ENCODE data around the gene PTX4.
"Not testable (repeated sequence)": the region's sequence is repeated elsewhere in the genome, so short reads cannot be mapped to it uniquely, and the experiment has no call there.

The PTX4 gene

DNA sequence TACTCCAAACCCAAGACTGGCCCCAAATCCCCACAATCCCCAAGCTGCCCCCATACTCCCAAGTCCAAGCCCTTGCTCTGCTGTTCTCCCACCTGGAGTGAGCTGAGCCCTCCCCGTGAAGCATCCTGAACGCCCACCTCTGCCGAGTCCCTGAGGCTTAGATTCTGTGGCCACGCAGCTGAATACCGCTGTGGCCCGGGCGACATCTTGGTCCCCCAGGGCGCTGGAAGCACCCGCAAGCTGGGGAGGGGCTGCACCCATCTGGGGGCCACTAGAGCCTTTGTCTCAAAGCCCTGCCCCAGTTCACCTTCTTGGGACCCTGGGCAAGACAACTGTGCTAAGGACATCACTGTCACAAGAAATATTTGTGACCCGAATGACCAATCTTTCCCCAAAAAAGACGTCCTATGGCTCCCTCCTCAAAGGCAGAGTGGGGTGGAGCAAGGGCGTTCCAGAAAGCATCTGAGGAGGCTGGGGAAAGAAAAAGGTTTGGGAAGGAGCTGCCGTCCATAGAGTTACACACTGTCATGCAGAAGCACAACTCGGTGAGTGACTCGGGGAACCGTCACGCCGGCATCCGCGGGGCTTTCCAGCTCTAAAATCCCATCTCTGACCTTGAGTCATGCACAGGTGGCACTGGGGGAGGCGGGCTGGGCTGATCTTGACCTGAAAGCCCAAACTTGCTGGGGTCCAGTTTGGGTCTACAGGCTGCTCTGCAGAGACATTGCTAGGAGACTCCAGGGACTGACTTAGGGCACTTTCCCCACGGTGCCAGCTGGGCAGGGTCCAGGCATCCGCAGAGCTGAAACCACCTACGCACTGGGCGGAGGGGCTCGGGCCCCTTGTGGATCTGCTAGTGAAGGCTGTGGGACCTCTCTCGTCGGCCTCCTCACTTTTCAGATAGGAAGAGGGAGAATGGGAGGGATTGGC is 6.6 kb downstream of the PTX4 start:
- no peak for DNase-seq (ENCODE audit: low spot score)

DNA sequence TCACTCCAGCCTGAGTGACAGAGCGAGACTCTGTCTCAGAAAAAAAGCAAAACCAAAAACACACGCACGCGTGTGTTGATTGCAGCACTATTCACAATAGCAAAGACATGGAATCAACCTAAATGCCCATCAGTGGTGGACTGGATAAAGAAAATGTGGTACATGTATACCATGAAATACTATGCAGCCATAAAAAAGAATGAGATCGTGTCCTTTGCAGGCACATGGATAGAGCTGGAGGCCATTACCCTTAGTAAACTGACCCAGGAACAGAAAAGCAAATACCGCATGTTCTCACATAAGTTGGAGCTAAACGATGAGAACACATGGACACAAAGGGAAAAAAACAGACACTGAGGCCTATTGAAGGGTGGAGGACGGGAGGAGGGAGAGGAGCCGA is 9.8 kb downstream of the PTX4 start:
- not testable (repeated sequence) for DNase-seq (ENCODE audit: low spot score)

DNA sequence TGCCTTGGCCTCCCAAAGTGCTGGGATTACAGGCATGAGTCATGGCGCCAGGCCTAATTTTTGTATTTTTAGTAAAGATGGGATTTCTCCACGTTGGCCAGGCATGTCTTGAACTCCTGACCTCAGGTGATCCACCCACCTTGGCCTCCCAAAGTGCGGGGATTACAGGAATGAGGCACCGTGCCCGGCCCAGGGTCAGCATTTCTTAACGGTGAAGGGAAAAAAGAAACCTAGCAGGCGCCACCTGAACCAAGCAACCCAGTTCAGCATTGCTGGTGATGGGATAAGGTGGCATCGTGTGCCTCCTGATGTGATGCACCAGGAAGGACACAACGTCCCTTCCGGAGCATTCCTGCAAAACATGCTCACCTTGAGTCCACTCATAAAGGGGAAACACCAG is 11.7 kb downstream of the PTX4 start:
- no peak for DNase-seq (ENCODE audit: low spot score)

DNA sequence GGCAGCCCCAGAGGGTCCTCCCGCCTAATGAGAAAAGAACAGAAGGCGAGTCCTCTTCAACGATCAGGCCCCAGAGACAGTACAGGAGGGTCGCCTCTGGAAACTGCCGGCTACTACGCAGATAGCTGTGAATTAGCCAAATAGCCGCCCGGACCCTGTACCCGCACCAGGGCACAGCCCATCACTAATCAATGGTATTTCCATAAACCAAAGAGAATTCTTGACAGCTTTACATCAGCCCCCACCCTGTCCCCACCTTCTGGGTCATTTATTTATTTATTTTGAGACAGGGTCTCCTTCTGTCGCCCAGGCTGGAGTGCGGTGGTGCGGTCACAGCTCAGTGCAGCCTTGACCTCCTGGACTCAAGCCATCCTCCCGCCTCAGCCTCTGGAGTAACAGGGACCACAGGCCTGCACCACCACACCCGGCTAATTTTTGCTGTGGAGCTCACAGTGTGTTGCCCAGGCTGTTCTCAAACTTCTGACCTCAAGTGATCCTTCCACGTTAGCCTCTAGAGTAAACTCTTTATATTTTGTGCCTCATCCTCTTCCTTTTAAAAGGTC is 13.1 kb downstream of the PTX4 start:
- no peak for DNase-seq (ENCODE audit: low spot score)

DNA sequence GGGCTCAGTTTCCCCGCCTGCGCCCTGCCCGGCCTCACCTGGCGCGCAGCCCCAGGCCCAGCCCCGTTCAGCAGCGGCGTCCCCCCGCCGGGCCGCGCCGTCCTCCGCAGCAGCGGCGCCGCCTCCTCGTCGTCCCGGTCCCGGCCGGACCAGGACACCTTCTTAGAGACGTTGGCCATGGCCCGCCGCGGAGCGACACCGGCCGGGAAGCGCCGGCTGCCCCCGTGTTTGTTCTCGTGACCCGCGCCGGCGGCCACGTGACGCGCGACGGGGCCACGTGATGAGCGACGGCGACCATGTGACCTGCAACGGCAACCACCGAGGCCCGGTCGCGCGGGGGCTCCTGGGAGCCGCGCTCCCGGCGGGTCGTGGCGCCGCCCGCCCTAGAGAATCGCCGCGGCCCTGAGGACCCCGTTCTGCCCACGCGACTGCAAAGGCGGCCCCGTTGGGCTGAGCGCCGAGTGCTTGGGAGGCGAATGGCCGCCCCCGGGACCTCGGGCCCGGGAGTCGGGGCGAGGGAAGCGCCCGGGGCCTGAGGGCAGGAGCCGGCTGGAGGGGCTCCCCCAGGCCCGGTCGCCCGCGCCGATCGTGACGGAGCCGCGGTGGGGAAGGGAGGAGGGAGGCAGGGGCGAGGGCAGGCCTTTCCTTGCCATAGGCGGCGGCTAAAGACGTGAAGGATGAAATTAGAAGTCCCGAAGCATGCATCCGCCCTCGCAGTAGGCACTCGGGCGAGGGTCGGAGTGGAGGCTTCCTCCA is 13.8 kb downstream of the PTX4 start, which contains the start of gene CLCN7:
Gene CLCN7, minus strand, starts transcription at position 233 of the 756 bp plus-strand sequence. Its CDS starts 54 bp downstream, at position 179.
- DNase-seq (ENCODE audit: low spot score): peak; percentile 87

DNA sequence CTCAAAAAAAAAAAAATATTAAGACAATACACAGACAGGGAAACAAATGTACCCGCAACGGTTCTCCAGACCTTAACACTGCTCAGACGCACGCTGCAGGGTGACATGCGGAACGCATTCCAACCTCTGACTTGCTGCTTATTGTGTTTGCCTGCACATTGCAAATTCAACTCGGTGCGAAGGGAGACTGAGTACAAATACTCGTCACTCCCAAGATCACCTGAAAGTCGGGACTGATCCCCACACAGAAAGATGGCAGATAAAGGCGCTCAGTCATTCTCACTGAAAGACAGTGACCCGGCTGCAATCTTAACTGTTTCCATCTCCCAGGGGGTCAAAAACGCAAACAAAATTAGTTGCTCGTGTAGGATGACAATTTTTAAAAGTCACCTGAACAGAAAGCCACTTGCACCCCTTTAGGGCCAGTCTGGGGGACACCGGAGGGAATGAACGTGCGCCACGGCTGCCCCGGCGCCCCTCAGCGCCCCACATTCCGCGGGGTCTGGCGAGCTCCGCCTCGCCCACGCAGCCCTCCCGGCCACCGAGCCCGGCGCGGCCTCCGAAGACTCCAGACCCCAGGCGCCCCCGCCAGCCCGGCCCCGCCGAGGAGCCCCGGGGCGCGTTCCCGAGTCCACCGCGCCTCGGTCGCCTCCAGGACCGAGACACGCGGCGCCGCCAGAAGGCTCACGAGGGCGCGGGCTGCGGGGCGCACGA is 14.5 kb downstream of the PTX4 start:
- peak; percentile 23 for DNase-seq (ENCODE audit: low spot score)

DNA sequence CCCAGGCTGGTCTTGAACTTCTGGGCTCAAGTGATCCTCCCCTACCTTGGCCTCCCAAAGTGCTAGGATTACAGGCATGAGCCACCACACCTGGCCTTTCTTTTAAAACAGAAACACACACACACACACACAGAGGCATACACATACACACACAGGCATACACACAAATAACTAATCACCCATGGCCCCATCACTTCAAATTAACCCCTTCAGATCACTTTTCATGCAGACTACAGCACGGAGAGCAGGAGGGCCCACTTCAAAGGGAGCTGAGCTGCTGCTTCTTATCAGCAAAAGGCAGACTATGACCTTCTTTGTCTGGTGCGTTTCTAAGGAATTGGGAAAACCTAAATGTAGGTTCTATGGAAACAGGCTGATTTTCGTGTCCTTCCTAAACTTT is 15.8 kb downstream of the PTX4 start:
- DNase-seq (ENCODE audit: low spot score): peak; percentile 16

DNA sequence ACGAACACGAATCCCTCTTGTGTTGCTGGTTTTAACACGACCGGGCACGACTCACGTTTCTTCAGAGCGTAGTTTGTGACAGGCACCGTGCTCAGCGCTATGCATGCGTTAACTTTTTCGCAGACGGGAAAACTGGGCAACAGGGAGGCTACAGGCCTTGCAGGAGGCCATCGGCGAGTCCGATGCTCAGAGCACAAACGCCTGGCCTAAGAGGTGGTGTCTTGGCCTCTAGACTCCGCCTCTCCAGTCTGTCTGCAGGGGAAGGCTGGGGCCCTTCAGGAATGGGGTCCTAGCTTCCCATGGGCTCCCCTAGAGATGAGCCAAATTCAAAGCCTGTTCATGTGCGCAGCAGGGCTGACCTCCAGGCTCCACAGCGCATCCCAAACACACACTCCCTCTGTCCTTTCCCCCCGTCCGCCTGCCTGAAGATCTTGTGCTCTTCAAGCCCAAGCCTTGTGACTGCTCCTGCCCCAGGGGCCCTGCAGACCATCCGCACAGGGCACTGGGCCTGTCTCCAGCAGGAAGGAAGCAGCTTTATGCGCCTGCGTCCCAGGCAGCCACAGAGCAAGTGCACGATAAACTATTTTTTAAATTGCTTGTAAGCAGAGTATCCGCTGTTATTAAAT is 17.1 kb downstream of the PTX4 start:
- DNase-seq (ENCODE audit: low spot score): no peak

DNA sequence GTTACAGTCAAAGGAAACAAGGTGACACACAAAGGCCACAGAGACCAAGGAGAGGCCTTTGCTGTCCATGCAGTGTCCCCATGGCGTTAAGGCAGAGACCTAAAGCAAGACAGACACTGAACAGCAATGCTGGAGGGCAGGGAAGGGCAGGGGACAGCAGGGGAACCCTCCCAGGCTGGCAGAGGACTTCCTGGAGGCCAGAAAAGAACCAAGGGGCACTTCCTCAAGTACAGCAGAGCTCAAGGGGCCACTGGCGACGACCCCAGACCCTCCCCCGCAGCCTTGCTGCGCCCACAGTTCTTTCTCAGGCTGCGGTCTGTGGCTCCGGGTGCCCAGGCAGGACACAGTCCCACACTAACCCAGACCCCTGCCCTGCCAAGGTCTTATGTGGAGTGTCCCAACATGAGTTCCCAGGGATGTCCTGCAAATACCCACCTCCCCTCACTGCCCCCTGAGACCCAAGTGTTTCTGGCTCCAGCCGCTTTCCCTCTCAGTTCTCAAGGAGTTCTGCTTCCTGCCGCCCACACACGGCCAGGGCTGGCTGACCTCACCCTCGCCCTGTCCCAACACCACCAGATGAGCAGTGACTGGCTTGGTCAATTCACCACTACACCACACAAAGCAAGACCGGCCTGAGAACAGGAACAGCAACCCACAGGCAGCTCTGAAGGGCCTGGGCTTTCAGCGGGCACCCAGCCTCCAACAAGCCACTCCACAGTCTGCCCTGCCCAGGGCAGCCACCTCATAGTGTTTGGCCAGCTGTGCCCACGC is 18.1 kb downstream of the PTX4 start:
- no peak for DNase-seq (ENCODE audit: low spot score)

DNA sequence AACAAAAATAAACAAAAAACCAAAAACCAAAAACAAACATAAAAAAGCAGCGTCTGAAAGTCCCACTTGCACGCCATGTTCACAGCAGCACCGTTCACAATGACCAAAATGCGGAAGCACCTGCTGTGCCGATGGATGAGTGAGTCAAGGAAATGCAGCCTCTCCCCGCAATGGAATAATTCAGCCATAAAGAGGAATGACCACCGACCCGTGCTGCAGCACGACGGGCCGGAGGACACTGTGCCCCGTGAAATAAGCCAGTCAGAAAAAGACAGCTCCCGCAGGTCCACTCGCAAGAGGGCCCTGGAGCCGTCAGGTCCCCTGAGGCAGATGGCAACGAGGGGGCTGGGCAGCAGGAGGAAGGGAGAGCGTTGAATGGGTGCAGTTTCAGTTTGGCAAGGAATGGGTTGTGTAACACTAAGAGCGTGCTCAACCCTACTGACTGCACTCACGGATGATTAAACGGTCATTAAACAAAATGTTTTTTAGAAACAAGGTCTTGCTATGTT is 19.0 kb downstream of the PTX4 start:
- DNase-seq (ENCODE audit: low spot score): peak; percentile 69

DNA sequence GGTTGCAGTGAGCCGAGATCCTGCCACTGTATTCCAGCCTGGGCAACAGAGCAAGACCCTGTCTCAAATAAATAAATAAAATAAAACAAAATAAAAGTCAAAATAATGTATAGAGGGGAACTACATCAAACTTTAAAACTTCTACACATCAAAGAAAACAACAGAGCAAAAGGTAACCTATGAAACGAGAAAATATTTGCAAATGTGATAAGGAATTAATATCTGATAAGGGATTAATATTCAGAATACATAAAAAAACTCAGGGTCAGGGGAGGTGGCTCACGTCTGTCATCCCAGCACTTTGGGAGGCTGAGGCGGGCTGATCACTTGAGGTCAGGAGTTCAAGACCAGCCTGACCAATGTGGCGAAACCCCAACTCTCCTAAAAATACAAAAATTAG is 19.6 kb downstream of the PTX4 start:
- not testable (repeated sequence) for DNase-seq (ENCODE audit: low spot score)

DNA sequence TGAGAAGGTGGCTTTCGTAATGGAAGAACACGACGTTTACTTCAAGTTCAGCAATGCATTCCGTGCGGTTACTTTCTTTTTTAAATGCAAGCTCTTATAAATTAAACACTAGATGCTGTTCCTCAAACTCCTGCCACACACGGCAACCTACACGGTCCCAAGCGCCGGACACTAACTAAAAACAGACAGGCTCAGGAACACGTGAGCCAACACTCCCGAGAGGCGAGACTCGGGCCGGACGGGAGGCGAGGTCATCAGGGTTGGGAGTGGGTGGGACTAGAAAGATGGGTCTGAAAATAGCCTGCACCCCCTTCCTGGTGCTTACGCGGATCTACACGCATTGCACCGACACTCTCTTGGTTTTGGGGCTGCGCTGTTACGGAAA is 20.3 kb downstream of the PTX4 start:
- no peak for DNase-seq (ENCODE audit: low spot score)

DNA sequence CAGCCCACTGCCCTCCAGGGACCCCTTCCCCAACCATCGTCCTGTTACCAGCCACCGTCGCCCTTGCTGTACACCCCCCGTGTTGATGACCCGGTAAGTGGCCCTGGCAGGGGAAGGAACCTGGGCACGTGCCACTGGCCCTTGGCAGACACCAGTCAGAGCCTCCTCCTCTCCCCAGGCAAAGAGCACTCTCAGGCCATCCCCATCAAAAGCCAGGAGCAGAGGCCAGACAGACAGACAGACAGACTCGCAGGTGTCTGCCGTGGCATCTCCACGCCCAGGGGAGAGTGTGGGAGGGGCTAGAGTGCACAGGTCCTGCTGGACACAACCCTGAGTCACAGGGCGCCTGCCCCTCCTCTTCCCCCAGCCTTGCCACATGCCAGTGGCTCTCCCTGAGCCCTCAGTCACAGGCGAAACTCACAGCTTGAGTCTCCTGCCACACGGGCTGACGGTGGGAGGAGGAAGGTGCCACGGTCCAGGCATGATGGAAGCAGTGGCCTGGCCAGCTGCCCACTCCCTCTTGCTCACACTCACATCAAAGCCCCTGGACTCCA is 21.7 kb downstream of the PTX4 start:
- DNase-seq (ENCODE audit: low spot score): no peak

DNA sequence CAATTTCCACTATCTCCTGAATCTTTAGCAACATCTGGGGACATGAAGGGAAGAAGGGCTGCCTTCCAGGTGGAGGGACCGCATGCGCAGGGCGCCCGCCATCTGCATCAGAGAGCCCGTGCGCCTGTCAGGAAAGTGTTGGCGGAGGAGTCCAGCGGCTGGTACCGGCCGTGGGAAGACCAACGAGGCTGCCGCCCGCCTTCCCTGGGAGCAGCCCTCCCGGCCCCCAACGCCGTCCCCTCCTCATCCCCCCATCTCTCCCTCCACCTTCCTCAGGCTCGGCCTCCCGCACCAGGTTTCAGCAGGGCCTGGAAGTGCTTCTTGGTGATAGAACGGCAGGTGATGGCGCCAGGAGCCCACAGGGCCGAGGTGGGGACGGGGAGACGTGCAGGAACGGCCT is 22.7 kb downstream of the PTX4 start:
- DNase-seq (ENCODE audit: low spot score): no peak

DNA sequence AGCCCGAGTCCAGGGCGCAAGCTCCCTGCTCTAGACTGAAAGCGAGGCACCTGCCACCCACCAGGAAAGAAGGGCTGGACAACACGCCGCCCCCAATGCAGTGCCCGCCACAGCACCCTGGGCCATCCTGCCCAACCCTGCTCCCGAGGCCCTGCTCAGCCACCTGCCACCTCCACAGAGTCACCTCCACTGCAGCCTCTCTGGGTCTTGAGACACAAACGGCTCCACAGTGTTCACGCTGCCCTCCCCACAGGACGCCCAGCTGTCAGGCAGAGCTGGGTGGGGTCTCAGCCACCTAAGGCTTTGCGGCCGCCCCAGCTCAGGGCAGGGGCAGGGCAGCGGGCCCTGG is 23.2 kb downstream of the PTX4 start:
- no peak for DNase-seq (ENCODE audit: low spot score)

DNA sequence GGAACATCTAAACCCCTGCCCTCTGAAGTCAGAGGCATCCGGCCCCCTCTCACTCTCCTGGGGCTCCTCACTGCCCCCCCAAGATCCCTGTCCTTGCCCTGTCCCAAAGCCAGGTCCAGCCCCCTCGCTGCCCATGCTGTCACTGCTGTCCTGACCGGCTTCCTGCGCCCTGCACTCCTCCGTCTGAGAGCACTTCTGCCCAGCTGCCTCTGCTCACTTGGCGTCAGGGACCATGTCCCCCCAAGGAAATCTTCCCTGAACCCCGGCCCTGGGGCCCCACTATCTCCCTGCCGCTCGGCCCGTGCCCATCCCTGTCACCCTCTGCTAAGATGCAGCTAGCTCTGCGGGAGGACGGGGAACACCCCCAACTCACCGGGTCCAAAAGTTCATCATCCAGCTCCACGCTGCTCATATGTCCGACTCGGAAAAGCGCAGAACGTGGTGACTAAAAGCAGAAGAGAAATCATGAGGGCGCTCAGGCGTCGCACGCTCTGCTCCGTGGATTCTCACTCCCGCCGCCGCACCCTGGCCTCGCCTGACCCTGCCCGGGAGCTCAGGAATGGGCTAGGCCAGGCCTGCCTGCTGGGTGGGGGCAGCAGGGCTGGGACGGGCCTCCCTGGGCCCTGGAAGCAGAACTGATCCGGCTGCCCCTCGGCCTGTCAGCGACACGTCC is 23.7 kb downstream of the PTX4 start:
- no peak for DNase-seq (ENCODE audit: low spot score)

DNA sequence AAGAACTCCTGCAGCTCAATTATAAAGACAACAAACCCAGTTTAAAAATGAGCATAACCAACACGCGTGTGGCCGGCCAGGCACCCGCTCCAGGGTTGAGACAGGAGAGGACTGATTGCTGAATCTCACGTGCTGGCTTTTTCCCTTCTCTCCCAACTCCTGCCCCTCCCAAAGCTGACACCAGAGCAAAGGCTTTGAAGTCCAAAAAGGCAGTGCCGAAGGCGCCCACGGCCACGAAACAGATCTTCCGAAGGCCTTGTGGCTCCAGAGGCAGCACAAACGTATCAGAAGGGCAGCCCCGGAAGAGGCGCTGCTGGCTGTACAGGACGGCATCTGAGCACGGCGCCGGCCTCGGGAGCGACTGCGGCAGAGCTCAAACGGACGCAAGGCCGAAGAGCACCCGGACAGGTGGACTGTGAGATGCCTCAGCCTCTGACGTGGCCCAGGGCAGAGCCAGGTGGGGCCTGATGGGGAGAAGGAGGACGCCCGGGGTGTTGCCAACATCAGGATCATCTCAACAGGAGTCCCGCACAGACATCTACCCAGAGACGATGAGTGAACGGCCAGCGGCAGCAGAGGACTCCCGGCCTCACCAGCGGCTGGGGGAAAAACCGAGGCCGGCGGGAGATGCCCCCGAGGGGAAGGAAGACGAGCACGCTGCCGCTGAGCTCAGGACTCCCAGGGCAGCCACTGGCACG is 24.4 kb downstream of the PTX4 start:
- no peak for DNase-seq (ENCODE audit: low spot score)

DNA sequence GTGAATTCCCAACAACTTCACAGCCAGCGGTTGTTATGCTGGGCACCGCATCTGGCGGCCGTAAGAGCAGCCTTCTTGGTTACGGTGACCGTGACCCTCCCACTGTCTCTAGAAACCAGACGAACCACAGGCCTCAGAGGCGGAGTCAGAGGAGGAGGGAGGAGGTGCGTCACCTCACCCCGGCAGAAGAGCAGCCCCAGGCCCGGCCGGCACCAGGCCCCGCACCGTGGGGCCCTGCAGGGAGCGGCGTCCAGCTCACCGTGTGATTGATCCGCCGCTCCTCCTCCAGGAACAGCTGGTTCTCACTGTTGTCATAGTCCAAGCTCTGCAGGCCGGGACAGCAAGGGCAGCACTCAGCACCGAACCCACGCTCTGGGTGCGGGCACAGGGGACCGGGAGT is 27.6 kb downstream of the PTX4 start:
- no peak for DNase-seq (ENCODE audit: low spot score)

DNA sequence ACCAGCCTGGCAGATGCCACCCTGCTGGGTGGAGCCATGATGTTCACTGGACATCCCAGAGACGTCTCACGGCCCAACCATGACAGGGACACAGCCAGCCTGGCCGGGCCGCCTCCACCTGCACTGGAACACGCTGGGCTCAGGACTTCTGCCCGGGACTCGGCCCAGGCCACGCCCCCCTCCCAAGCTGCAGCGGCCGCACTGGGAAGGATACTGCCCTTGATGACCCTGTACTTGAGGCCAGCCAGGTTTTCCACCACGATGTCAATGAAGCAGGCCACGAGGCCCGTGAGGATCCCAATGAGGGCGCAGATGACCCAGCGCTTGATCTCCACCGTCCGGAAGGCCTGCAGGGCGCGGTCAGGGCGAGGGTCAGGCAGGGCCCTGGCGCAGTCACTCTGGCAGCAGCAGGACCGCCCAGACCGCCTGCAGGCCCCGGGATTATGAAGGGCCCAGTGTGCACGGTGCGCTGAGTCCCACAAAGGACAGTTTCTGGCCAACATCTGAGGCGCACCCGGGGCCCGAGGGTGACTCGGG is 28.1 kb downstream of the PTX4 start:
- no peak for DNase-seq (ENCODE audit: low spot score)
